GM12874 (cell line): ENCODE results near the gene NLRP6.

Experiments used
- CTCF ChIP-seq: IDR thresholded peaks from 2 replicates; pipeline ENCODE4 v1.5.1; 2011; ENCODE audit warnings: low read depth, mild to moderate bottlenecking, control low read depth, low read length, moderate library complexity; ENCODE audit not compliant: insufficient read depth

NLRP6 gene

DNA sequence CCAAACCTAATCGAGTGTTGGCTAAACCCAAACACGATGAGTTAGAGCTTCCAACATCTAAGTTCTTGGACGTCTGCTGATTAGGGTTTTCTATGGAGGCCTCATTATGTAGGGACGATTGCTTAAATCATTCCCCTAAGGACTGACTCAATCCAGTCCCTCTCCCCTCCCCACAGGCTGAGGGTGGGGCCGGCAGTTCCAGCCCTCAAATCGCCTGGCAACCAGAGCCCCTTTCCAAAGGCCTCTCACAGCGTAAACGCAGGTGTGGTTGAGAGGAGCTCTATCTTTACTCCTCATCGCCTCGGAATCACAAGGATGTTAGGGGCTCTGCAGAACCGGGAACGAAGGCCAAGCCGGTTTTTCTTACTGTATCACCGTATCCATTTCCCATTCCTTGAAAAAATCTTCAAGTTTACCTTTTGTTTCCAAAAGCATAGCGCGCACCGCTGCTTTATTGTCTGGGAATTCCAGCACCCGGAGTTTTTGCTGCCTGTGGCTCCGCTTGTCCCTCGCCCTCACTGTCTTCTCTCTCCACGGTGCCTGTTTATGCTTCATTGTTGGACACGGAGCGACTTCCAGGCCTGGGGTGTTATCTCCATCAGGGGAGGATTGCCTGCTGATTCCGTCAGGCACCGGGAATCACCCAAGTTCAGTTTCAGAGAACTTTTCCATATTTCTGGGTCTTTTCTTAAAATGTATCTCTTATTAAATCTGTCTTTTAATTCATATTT lies 56.2 kb downstream of the NLRP6 start:
- no peak for TF ChIP-seq CTCF
